ENCODE results near the gene DMRT3.
"Not testable (repeated sequence)": the region's sequence is repeated elsewhere in the genome, so short reads cannot be mapped to it uniquely, and the experiment has no call there.

The DMRT3 gene

GRCh38 chr9:980640-981039, 4.2 kb downstream of the DMRT3 start:
- no peak overlapping the region for H3K27ac ChIP-seq (ENCODE audit: low read depth, low read length)
- no peaks in the 10 kb centered on the region for H3K9me3 ChIP-seq (ENCODE audit: insufficient read depth, low read depth, low read length)
- H3K9ac ChIP-seq (ENCODE audit: low read depth, low read length) = no peak overlapping the region
- 25% methylated on average over 4 of the region's 4 CpGs for WGBS
- H3K4me1 ChIP-seq (ENCODE audit: insufficient read depth, low read length) = peaks cover 9% of the 10 kb centered on the region; the same call in 1 of the 2 replicates
- no peaks in the 10 kb centered on the region for H3K36me3 ChIP-seq (ENCODE audit: insufficient read depth, low read length)
- peaks cover 100% of the 10 kb centered on the region for H3K27me3 ChIP-seq (ENCODE audit: insufficient read depth, low read length)
- H3K4me3 ChIP-seq (ENCODE audit: low read length) = no peak overlapping the region

DNA sequence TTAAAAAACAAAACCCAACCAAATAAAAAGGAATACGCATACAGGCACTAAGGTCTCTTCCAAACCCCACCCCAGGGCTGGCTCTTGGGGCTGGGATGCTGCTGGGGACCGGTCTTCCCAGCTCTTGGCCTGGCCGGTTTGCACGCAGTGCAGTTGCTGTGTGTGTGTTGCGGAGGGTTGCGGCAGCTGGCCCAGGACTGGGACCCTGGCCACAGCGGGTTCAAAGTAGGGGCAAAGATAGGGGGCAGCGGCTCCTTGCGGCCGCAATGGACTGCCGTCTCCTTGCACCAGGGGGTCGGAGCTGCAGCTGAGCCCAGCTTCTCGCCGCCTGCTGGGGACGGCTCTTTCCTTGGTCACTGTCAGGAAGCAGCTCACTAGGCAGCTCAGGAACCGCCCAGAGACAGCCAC, 5.0 kb downstream of the DMRT3 start:
- H3K27ac ChIP-seq (ENCODE audit: low read depth, low read length) = no peak overlapping the region
- no peaks in the 10 kb centered on the region for H3K9me3 ChIP-seq (ENCODE audit: insufficient read depth, low read depth, low read length)
- 12% methylated on average over 15 of the region's 16 CpGs for WGBS
- peaks cover 9% of the 10 kb centered on the region; the same call in 1 of the 2 replicates for H3K4me1 ChIP-seq (ENCODE audit: insufficient read depth, low read length)
- no peak overlapping the region for H3K9ac ChIP-seq (ENCODE audit: low read depth, low read length)
- H3K27me3 ChIP-seq (ENCODE audit: insufficient read depth, low read length) = peaks cover 100% of the 10 kb centered on the region
- H3K36me3 ChIP-seq (ENCODE audit: insufficient read depth, low read length) = no peaks in the 10 kb centered on the region
- no peak overlapping the region for H3K4me3 ChIP-seq (ENCODE audit: low read length)

DNA sequence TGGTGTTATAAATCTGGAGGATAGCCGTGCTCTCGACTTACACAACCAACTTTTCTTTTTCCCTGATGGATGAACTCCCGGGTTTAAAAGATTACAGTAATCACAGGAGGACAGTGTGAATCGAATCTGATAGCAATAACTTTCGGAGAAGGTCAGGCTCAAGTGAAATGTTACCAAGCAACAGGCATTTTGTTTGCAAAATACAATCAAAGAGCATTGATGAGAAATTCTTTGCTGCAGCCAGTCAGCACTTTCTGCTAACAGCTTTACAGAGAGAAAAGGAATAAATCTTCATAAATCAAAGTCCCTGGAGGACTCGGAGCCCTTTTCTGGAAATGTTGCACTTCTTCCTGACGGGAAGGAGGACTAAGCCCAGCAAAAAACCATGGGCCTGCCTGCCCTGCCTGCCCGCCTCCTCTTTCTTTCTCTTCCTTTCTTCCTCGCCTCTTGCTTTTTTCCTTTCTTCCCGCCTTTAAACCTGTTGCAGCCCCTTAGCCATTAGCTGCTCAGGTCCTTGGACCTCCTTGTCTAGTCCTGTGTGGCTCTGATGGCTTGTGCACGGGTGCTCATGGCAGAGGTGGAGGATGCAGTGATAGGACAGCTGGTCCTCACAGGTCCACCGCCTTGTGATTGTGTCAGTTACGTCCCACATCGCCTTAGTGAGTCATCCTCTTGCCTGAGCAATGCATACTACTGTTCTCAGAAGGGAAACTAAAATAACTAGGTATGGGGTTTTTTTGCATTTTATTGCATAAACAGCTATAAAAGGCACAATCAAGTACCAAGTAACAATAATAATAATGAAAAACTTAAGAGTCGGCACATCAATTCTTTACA, 6.2 kb downstream of the DMRT3 start:
- Histone ChIP-seq H3K4me1 (ENCODE audit: insufficient read depth, low read length) (peaks cover 6% of the 10 kb centered on the region; the same call in 1 of the 2 replicates), H3K27me3 (ENCODE audit: insufficient read depth, low read length) (peaks cover 100% of the 10 kb centered on the region), H3K4me3 (ENCODE audit: low read length) (no peak overlapping the region), H3K36me3 (ENCODE audit: insufficient read depth, low read length) (no peaks in the 10 kb centered on the region), H3K9me3 (ENCODE audit: insufficient read depth, low read depth, low read length) (no peaks in the 10 kb centered on the region), H3K27ac (ENCODE audit: low read depth, low read length) (no peak overlapping the region), H3K9ac (ENCODE audit: low read depth, low read length) (no peak overlapping the region)
- WGBS = 82% methylated on average over 15 of the region's 15 CpGs

- Histone ChIP-seq H3K4me1 (ENCODE audit: insufficient read depth, low read length) (no peaks in the 10 kb centered on the region), H3K9ac (ENCODE audit: low read depth, low read length) (no peak overlapping the region), H3K4me3 (ENCODE audit: low read length) (no peak overlapping the region), H3K36me3 (ENCODE audit: insufficient read depth, low read length) (no peaks in the 10 kb centered on the region), H3K27me3 (ENCODE audit: insufficient read depth, low read length) (peaks cover 29% of the 10 kb centered on the region), H3K27ac (ENCODE audit: low read depth, low read length) (no peak overlapping the region), H3K9me3 (ENCODE audit: insufficient read depth, low read depth, low read length) (peaks cover 8% of the 10 kb centered on the region)
- WGBS = 87% methylated on average over 4 of the region's 4 CpGs
Observed at GRCh38 chr9:994005-994404, 17.6 kb downstream of the DMRT3 start.

GRCh38 chr9:995192-995591, 18.7 kb downstream of the DMRT3 start:
- Histone ChIP-seq H3K9ac (ENCODE audit: low read depth, low read length) (no peak overlapping the region), H3K27ac (ENCODE audit: low read depth, low read length) (no peak overlapping the region), H3K27me3 (ENCODE audit: insufficient read depth, low read length) (peaks cover 20% of the 10 kb centered on the region), H3K9me3 (ENCODE audit: insufficient read depth, low read depth, low read length) (peaks cover 20% of the 10 kb centered on the region), H3K4me1 (ENCODE audit: insufficient read depth, low read length) (no peaks in the 10 kb centered on the region), H3K36me3 (ENCODE audit: insufficient read depth, low read length) (no peaks in the 10 kb centered on the region), H3K4me3 (ENCODE audit: low read length) (no peak overlapping the region)
- 88% methylated on average over 4 of the region's 4 CpGs for WGBS

DNA sequence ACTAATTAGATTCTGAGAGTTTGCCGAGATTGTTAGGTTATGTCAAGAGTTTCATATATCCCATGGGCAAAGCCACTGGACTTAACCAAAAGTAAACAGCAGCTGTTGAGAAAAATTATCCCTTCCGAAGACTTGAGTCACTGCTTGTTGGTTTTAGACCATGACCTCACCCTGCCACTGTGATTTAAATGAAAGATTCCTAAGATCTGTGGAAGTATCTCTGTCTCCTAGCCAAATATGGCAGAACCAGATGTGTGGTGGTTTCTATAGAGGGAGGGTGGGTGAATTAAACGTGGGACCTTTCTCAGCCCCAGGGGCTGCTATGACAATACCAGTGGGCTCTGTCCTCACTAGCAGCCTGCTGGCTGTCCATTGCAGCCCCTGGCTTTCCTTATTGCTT, 19.3 kb downstream of the DMRT3 start:
- Histone ChIP-seq H3K27me3 (ENCODE audit: insufficient read depth, low read length) (peaks cover 14% of the 10 kb centered on the region), H3K9ac (ENCODE audit: low read depth, low read length) (no peak overlapping the region), H3K9me3 (ENCODE audit: insufficient read depth, low read depth, low read length) (peaks cover 25% of the 10 kb centered on the region), H3K4me3 (ENCODE audit: low read length) (no peak overlapping the region), H3K4me1 (ENCODE audit: insufficient read depth, low read length) (no peaks in the 10 kb centered on the region), H3K27ac (ENCODE audit: low read depth, low read length) (no peak overlapping the region), H3K36me3 (ENCODE audit: insufficient read depth, low read length) (no peaks in the 10 kb centered on the region)
- WGBS = 60% methylated on average over 3 of the region's 3 CpGs

DNA sequence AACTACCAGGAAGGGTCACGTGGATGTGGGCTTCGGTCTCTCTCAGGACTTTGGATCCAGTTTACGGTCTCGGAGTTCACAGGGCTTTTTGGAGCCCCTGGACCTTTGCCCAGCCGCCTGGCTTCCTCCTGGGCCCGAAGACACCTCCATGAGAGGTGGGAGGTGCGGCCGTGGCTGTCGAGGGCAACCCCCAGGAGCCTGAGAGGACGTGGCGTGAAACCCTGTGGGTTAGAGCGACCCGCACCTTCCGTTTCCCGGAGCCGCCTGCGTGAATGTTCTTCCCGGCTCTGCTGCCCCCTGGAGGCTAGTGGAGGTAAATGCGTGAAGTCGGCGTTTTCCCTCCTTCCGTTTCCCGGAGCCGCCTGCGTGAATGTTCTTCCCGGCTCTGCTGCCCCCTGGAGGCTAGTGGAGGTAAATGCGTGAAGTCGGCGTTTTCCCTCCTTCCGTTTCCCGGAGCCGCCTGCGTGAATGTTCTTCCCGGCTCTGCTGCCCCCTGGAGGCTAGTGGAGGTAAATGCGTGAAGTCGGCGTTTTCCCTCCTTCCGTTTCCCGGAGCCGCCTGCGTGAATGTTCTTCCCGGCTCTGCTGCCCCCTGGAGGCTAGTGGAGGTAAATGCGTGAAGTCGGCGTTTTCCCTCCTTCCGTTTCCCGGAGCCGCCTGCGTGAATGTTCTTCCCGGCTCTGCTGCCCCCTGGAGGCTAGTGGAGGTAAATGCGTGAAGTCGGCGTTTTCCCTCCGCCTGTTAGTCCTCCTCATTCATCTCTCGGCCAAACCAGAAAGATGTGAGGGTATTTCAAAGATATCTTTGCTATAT, 22.1 kb downstream of the DMRT3 start:
- H3K9ac ChIP-seq (ENCODE audit: low read depth, low read length); H3K4me3 ChIP-seq (ENCODE audit: low read length); H3K27ac ChIP-seq (ENCODE audit: low read depth, low read length); H3K27me3 ChIP-seq (ENCODE audit: insufficient read depth, low read length); H3K4me1 ChIP-seq (ENCODE audit: insufficient read depth, low read length); H3K36me3 ChIP-seq (ENCODE audit: insufficient read depth, low read length): not testable (repeated sequence)
- 92% methylated on average over 18 of the region's 55 CpGs for WGBS
- H3K9me3 ChIP-seq (ENCODE audit: insufficient read depth, low read depth, low read length) = peaks cover 25% of the 10 kb centered on the region

DNA sequence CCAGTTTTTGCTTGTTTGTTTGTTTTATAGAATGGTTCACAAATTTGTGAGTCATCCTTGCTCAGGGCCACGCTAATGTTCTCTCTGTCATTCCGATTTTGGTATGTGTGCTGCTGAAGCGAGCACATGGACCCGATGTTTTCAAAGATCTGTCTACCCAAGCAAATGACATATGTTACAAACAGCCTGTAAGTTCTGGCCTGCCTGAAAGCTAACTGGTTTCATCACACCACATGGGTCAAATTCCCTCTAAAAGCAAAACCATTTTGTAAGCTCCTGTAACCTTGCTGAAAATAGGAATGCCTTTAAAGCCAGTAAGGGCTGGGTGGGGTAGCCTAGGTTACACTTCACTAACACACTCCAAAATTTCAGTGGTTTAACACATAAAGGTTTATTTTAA, 25.4 kb downstream of the DMRT3 start:
- Histone ChIP-seq H3K4me1 (ENCODE audit: insufficient read depth, low read length) (no peaks in the 10 kb centered on the region), H3K4me3 (ENCODE audit: low read length) (no peak overlapping the region), H3K27me3 (ENCODE audit: insufficient read depth, low read length) (no peaks in the 10 kb centered on the region), H3K9me3 (ENCODE audit: insufficient read depth, low read depth, low read length) (peaks cover 25% of the 10 kb centered on the region), H3K27ac (ENCODE audit: low read depth, low read length) (no peak overlapping the region), H3K9ac (ENCODE audit: low read depth, low read length) (no peak overlapping the region), H3K36me3 (ENCODE audit: insufficient read depth, low read length) (no peaks in the 10 kb centered on the region)
- WGBS = 92% methylated on average over 4 of the region's 4 CpGs

GRCh38 chr9:1002678-1003077, 26.2 kb downstream of the DMRT3 start:
- no peak overlapping the region for H3K27ac ChIP-seq (ENCODE audit: low read depth, low read length)
- no peak overlapping the region for H3K4me3 ChIP-seq (ENCODE audit: low read length)
- H3K9ac ChIP-seq (ENCODE audit: low read depth, low read length) = no peak overlapping the region
- H3K4me1 ChIP-seq (ENCODE audit: insufficient read depth, low read length) = no peaks in the 10 kb centered on the region
- 88% methylated on average over 2 of the region's 2 CpGs for WGBS
- peaks cover 25% of the 10 kb centered on the region for H3K9me3 ChIP-seq (ENCODE audit: insufficient read depth, low read depth, low read length)
- no peaks in the 10 kb centered on the region for H3K36me3 ChIP-seq (ENCODE audit: insufficient read depth, low read length)
- no peaks in the 10 kb centered on the region for H3K27me3 ChIP-seq (ENCODE audit: insufficient read depth, low read length)

- peaks cover 6% of the 10 kb centered on the region for H3K9me3 ChIP-seq (ENCODE audit: insufficient read depth, low read depth, low read length)
- no peaks in the 10 kb centered on the region for H3K36me3 ChIP-seq (ENCODE audit: insufficient read depth, low read length)
- H3K4me1 ChIP-seq (ENCODE audit: insufficient read depth, low read length) = no peaks in the 10 kb centered on the region
- no peak overlapping the region for H3K27ac ChIP-seq (ENCODE audit: low read depth, low read length)
- H3K4me3 ChIP-seq (ENCODE audit: low read length) = no peak overlapping the region
- no peak overlapping the region for H3K9ac ChIP-seq (ENCODE audit: low read depth, low read length)
- H3K27me3 ChIP-seq (ENCODE audit: insufficient read depth, low read length) = peaks cover 10% of the 10 kb centered on the region; the same call in 1 of the 2 replicates
- 69% methylated on average over 9 of the region's 10 CpGs for WGBS
Observed at GRCh38 chr9:1005043-1005667, 28.7 kb downstream of the DMRT3 start.

GRCh38 chr9:1007312-1007711, 30.9 kb downstream of the DMRT3 start:
- Histone ChIP-seq H3K4me1 (ENCODE audit: insufficient read depth, low read length) (no peaks in the 10 kb centered on the region), H3K36me3 (ENCODE audit: insufficient read depth, low read length) (no peaks in the 10 kb centered on the region), H3K4me3 (ENCODE audit: low read length) (no peak overlapping the region), H3K9ac (ENCODE audit: low read depth, low read length) (no peak overlapping the region), H3K27me3 (ENCODE audit: insufficient read depth, low read length) (peaks cover 10% of the 10 kb centered on the region; the same call in 1 of the 2 replicates), H3K27ac (ENCODE audit: low read depth, low read length) (no peak overlapping the region), H3K9me3 (ENCODE audit: insufficient read depth, low read depth, low read length) (no peaks in the 10 kb centered on the region)
- WGBS = 91% methylated on average over 2 of the region's 3 CpGs
